ENCODE measurements around the gene PRMT7.

PRMT7 gene

DNA sequence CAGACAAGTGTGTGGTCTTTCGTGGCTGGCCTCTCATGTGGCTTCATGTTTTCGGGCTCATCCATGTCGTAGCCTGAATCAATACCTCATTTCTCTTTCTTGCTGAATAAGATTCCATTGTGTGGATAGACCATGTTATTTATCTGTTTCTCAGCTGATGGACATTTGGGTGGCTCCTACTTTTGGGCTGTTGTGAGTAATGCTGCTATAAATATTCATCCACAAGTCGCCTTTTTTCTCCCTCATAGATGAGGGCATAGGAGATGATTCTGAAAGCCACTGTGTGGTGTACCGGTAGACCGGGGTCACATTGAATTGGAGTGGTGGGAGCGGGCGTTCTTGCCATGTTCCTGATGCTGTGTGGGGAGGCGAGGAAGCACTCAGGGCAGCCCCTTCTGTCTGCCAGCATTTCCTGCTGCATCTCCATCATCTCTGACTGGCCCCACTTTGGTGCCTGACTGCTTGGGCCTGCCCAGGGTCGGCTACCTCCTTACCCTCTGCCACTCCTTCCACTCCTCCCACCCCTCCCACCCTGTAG is 40.1 kb downstream of the PRMT7 start:
- DNase-seq = no peak

DNA sequence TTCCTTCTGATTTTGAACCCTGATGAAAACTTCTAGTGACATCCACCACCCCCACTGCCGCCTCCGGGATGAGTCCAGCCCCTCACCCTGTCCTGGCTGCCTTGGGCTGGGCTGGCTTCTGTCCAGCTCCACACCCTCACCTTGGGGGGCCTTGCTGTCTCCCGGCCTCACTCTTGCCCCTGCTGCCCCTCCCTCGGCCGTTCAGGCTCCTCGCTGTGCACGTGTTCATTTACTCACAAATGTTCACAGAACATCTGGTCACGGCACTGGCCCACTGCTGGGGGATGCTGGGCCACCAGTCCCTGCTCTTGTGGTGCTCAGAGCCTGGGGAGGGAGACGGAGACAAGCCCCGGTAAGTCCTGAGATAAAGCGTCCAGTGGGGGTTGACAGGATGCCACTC is 40.6 kb downstream of the PRMT7 start:
- no peak for DNase-seq

DNA sequence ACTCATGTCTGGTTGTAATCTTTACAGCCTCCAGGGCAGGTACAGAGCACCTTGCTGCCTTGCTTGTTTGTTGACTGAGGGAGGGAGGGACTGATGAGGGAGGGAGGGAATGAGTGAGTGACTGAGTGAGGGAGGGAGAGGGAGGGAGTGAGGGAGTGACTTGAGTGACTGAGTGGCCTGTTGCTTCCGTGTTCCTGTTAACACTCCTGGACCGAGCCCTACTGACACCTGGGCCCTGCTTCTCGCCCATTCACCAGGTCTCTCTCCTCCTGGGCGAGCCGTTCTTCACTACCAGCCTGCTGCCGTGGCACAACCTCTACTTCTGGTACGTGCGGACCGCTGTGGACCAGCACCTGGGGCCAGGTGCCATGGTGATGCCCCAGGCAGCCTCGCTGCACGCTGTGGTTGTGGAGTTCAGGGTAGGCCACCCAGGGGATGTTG is 41.2 kb downstream of the PRMT7 start:
- DNase-seq = no peak

DNA sequence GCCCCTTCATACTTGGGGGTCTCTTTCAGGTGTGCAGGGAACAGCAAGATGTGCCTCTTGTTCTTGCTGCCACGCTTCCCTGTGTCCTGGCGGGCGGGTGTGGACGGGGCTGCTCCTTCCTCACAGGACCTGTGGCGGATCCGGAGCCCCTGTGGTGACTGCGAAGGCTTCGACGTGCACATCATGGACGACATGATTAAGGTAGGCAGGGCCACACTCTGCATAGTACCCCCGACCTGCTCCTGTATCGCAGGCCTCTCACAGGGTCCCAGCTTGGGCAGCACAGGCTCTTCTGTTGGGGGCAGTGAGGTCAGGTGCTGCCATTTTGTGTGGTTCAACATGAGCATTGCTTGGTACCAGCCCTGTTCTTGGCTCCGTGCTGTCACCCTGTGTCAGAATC is 42.5 kb downstream of the PRMT7 start:
- DNase-seq = no peak

DNA sequence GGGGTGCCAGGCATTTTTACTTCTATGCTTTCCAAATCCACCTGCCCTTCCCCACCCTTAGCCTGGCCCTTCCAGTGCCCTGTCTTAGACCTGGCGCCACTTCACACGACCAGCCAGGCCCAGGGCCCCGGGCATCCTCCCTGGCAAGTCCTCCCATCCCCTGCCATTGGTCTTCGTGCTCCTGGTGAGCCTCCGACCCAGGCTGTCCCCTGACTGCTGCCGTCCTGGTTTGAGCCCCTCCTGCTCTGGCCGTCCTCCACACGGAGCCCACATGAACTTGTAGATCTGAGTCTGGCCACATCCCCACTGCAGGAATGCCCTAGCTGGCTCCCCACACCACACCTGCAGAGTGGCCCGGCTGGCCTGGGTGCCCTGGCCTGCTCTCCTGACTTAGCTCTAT is 44.0 kb downstream of the PRMT7 start:
- DNase-seq = no peak

DNA sequence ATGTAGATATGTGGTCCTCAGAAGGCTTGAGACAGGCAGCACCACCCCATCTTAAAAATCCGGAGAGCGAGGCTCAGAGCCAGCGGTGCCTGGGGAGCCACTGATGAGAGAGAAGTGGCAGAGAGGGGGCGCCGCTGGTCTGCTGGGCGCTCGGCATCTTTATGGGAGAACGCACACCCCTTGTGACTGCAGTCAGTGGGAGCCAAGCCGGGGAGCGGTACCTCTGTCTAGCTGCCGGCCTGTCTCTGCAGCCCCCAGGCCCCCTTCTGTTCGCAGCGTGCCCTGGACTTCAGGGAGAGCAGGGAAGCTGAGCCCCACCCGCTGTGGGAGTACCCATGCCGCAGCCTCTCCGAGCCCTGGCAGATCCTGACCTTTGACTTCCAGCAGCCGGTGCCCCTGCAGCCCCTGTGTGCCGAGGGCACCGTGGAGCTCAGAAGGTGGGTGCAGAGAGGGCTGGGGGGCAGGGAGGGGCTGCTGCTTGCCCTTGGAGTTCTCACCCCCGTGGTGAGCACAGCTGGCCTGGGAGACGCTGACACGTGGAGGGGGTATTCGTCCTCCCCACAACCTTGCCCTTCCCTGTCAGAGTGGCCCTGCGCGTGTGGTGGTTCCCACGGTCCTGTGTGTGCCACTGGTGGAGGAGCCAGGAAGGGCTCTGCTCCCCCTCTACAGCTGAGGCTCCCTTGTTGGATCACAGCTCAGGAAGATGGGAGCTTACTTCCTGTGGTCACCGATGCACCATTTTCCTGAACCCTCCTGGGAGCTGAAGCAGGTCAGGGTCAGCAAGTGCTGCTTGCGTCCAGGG is 44.8 kb downstream of the PRMT7 start:
- DNase-seq = no peak

DNA sequence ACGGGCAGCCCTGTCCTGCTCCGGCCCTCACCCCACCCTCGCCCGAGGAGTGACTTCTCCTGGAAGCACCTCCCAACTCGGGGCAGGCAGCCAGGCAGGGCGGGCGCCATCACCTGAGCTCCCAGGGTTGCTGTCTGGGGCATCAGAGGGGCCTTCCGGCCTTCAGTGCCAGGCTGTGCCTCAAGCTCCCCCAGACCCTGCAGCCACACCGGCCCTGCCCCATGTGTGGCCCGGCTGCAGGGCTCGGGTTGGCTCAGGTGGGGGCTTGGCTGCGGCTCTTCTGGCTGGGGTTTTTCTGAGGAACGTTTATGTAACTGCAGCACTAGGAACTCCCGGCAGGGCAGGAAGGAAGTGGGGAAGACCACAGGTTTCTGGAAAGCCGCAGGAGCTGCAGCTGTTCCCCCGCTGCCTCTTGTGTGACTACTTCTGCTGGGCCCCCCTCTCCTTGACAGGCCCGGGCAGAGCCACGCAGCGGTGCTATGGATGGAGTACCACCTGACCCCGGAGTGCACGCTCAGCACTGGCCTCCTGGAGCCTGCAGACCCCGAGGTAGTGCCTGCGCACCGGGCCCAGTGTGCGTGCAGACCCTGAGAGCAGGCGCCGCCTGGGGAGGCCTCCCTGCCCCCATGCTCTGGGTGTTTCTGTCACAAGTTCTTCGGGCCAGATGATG is 45.6 kb downstream of the PRMT7 start:
- DNase-seq = peak; percentile 71

DNA sequence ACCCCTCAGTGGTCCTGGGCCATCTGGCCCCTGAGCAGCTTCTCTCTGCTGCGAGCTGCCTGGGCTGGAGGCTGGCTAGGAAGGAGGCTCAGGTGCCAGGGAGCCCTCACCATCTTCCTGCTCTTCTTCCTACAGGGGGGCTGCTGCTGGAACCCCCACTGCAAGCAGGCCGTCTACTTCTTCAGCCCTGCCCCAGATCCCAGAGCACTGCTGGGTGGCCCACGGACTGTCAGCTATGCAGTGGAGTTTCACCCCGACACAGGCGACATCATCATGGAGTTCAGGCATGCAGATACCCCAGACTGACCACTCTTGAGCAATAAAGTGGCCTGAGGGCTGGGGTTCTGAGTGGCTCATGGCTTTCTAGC is 46.1 kb downstream of the PRMT7 start:
- DNase-seq = no peak

DNA sequence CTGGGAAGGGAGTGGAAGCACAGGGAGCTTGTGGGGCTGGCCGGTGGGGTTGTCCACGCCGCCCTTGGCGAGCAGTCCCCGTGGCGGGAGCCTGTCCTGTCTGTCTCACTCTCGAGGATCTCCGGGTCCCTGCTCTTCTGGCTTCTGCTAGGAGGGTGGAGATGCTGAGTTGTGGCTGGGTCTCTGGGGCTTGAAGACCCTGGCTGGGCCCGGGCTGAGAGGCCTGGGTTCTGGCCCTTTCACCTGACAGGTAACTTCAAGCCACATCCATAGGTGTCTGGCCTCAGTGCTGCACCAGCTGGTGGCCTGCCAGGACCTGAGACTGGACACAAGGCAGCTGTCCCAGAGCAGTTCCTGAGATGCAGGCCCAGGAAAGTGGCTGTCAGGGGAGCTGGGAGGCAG is 46.7 kb downstream of the PRMT7 start:
- DNase-seq = no peak

DNA sequence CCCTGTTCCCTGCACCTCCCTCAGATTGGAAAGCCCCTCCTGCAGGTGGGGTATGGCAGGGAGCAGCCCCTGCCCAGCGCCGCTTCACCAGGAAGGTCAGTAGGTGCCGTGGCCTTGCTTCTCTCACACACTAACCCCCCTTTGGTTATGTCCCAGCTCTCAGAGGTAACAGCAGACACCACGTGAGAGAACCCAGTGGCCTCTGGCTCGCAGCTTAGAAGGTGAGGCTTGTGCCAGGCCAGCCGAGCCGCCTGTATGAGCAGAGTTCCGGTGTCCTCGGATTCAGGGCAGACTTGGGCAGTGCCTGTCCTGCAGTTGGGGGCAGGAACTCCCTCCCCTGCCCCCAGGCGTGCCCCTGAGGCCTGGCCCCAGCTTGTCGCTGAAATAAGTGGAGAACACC is 47.1 kb downstream of the PRMT7 start:
- DNase-seq = no peak

DNA sequence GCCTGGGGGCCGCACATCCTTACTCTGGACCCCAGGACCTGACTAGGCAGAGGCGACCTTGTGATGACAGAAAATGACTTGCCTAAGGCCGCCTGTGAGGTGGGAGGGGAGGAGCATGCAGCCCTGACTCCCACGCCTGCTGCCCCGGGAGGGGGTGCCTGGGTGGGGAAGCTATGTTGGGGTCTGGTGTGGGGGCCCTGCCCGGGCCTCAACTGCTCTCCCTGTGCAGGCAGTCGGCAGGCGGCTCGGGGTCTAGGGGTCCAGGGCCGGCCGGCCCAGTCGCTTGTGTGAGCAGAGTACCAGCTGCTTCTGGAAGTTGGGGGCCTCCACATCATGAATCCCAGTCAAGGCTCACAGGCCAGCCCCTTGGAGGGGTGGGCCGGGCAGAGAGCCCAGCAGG is 48.1 kb downstream of the PRMT7 start:
- no peak for DNase-seq

DNA sequence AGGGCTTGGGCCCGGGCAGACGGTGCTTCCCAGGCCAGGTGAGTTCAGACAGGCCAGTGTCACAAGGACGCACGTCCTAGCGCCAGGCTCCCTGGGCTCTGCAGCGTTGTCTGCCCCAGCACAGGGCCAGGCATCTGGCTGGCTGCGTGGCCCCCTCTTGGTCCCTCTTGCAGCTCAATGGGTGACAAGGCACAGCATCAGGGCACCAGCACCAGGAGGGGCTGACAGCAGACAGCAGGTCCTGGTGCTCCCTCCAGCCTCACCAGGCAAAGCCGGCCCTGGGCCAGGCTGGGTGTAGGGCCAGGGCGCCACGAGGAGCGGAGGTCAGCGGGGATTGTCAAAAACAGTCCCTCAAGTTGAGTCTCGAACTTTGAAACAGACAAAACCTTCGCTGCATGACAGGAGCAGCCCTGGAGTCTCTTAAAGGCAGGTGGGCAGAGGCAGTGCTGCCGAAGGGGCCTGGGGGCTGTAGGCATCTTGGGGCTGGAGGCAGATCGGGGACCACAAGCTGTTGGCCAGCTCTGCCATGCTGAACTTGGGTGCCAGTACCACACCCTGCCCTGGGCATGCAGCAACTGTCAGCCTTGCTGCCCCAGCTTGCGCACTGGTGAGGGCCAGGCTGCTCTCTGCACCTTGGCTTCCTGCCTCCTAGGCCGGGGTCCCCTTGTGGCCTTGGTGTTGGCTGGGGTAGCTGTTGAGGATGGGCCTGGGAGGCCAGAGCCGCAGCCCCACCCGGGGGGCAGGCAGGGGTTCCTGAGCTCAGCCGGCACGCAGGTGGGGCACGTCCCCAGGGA is 48.8 kb downstream of the PRMT7 start:
- no peak for DNase-seq

DNA sequence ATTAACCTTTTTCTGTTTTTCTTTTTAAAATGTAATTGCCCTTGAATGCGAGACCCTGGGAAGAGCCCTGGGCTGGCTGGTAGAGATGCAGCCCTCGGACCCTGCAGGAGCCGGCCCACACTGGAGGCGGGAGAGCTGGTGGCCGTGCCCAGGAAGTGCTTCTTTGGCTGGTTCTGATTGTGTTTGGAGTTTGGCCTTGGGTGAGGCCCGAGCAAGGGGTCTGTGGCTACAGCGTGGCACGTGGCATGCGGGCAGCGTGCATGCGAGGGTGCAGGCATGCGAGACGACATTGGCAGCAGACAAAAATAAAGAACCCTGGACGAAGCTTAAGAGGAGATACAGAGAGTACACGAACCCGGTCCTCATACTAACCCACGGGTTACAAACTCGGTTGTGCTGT is 49.7 kb downstream of the PRMT7 start:
- no peak for DNase-seq

DNA sequence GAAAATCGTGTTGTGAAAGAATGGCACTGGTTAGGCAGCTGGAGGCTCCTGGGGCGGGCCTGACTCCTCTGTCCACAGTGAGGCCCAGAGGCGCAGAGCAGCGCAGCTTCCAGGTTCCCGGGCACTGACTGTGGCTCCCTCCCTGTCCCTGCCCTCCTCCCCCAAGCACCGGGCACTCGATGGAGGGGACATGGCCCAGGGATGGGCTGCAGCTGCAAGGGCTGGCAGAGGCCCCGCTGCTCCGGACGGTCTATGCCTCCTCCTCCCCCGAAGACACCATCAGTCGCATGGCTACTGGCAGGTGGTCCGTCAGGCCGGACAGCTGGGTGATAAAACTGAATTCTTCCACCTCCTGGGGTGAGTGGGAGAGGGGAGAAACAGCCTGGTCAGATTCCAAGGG is 50.1 kb downstream of the PRMT7 start:
- no peak for DNase-seq

DNA sequence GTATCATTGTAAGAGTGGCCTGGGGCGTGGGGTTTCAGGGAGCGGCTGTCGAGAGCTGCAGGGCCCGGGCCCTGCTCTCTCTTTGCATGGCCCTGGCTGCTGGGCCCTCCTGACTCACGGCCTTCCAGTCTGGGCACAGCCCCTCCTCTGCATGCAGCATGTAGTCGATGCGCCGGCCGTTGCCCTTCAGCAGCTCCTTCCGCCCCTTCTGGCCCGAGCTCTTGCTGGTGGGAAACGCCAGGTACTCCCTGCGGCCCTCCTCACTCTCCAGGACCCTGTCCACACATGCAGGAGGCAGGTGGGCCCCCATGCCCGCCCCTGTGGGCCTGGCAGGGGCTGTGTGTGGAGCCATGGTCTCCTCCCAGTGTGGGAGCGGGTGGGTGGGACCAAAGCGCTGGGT is 50.7 kb downstream of the PRMT7 start:
- no peak for DNase-seq

DNA sequence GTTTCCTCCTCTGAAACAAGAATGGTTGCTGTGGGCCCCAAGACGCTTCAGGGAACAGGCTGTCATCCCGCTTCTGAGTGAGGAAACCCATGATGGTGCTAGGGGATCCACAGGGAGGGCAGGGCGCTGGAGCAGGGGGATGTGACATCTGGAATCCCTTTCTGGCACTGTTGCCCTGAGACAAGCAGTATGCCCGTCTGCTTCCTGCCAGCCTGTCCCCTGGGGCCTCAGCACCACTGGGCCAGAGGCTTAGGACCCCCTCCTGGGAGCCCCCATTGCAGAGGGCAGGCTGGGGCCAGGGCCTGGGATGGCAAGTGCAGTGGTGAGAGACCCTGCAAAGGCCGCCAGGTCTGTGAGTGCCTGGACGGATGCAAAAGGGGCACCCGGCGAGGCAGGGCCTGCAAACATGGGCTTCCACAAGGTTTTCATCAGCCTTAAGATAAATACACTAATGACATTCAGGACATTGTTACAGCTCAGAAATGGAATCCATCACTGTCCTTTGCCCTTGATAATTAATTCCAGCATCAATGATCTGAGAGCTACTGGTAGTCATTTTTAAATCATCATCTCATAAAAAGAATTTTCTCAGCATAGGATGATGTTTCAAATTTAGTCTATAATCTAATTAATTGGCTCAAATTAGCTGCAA is 51.6 kb downstream of the PRMT7 start:
- DNase-seq = no peak

DNA sequence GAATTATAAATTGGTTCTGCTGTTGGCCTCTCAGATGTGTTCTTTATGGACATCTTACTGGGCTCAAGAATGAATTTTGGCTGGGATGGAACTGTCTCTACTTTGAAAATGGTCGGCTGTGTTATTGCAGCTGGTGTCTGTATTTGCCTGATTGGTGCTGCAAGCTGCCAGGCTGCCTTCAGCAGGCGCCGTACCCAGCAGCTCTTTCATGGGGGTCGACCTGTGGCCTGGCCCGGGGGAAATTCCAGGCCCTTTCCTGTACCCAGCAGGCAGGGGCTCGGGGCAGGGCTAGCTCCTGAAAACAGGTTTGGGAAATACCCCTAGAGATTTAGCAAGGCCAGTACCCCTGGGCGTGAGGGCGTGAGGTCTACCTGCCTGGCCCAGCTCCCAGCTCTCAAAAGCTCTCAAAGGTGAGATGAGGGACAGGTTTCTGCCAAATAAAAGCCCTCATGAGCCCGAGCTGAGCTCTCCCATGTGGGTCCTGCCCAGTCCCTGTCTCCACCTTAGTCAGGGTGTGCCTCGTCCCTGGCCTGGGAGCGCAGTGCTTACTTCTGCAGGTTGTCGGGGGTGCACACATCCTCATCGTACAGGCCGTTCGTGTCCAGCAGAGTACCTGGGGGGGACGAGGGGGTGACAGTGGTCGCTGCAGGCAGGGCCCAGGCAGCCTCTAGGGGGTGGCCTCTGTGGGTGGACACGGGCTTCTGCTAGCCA is 52.3 kb downstream of the PRMT7 start:
- no peak for DNase-seq

DNA sequence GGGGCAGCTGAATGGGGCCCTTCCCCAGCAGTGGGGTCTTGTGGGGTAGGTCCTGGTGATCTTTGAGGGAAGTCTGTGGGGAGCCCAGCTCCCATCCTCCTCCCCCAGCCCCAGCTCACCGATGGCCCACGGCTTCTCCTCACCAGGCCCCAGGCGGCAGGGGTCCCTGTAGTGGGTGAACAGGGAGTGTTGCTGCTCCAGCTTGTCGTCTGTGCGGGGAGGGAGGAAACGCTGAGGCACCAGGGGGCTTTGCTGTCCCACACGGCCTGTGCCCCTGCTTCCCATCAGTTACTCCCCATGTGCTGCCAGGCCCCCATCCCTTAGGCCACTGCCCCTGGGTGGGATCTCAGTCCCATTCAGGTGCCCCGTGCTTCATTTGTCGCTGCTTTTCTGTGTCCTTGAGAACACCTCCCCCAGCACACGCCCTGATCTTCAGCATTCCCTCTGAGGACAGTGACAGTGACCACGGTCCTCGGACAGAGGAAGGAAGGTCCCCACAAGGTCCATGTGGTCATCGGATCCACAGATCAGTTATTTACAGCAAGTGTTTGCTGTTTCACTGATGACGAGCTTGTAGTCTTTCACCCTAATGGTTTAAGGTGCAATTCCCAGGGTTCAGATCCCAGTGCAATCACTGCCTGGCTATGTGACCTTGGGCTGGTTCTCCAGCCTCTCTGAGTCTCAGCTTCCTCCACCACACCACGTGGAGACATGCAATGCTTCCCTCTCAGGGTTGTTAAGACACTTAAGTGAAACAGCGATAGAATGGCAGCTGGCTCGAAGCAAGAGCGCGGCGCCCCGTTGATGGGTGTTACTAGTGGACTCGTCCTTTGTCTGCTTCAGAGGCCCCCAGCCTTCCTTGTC is 53.1 kb downstream of the PRMT7 start:
- no peak for DNase-seq

DNA sequence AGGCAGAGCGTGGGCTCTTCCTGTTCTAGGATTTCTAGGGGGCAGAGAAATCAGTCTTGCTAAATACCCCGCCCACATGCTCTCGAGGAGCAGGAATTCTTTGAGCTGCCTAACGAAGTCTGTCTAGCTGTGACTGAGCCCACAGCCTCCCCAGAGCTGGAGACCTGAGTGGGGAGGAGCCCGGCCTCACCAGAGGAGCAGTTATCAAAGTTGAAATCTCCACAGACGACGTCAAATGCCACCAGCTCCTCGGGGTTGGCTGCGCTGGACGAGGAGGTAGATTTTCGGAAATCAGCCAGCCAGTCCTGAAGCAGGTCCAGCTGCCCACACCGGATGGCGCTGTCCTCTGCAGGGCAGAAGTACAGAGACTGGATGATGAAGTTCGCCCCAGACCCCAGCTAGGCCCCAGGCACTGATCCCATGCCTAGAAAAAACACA is 53.8 kb downstream of the PRMT7 start:
- no peak for DNase-seq

DNA sequence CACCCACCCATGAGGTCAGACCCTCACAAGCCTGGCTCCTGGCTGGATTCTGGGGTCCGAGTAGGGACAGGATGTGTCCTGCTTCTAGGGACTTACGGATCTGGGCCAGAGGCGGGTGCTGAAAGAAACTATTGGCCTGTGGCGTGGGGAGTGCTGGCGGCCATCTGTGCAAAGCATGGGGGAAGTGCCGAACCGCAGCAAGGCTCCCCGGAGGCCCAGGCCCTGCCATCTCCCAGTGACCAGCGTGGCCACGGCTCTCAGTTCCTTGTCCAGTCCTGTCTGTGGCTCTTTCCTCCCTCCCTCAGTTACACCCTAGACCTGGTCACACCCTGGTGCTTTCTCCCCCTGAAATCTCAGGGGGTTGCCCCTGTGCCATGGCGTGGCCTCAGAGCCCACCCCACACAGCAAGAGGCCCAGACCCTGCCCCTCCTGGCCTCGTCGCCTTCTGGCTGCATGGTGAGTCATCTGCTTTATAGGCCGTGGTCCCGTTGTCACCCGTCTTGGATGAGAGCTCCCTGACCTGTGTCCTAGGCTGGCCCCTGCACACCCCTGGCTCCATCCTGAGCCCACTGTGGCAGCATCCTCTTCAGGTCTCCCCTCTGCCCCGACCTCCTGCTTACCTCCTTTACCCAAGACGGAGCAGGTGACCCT is 54.5 kb downstream of the PRMT7 start:
- DNase-seq = no peak

DNA sequence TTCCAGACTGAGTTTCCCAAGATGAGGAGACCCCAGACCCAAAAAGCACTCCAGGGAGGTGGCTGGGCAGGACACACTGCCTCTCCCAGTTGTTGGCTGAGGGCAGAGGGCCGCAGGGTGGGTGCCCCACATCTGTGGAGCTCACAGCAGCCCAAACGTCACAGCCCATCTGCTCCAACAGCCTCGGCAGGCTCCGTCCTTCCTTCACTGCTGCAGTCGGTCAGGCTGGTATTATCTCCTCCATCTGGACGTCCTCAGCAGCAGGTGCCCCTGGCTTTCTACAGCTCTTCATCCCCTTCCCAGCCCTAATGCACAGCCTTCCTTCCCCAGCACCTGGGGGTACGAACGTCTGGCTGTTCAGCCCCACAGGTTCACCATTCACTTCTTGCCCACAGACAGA is 55.2 kb downstream of the PRMT7 start:
- no peak for DNase-seq
